Measurements from ENCODE around the gene SORD. TPM values are rescaled to one million over a fixed set of nuclear protein-coding genes. Genes with fewer than 3 reads are reported as not detected.

SORD gene
- total RNA-seq, 1 experiment from 2014 or later = 27.7 TPM

DNA sequence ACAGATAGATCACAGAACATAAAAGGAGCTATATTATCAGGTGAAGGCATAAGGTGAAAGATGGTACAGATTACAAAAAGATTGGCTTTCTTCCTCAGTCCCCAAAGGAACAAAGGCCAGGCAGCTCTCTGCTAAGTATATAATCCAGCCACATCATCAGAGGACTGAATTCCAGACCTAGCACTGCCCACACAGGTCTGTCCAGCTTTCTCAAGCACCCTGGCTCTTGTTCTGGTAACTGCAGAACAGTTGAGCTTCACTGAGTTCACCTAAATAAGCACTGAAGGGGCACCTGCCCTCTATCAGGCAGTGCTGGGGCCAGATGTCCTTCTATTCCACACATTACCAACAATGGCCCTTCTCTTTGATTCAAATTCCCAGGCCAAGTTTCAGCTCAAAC lies 100.4 kb downstream of the SORD start:
- no TSS peak for BruUV-seq (replicated peaks)
- ChIA-PET CTCF (interaction anchor here (0.5 to 6.5 kb wide), 5 partner anchors 22 to 277 kb away, joined by 3 to 93 read pairs (median 7); no protein-coding TSS in a partner anchor), POLR2A (interaction anchor here (1.1 kb wide), 1 partner anchor 156 kb away, joined by 3 read pairs; no protein-coding TSS in a partner anchor)
- TF ChIP-seq, protein P1, sequence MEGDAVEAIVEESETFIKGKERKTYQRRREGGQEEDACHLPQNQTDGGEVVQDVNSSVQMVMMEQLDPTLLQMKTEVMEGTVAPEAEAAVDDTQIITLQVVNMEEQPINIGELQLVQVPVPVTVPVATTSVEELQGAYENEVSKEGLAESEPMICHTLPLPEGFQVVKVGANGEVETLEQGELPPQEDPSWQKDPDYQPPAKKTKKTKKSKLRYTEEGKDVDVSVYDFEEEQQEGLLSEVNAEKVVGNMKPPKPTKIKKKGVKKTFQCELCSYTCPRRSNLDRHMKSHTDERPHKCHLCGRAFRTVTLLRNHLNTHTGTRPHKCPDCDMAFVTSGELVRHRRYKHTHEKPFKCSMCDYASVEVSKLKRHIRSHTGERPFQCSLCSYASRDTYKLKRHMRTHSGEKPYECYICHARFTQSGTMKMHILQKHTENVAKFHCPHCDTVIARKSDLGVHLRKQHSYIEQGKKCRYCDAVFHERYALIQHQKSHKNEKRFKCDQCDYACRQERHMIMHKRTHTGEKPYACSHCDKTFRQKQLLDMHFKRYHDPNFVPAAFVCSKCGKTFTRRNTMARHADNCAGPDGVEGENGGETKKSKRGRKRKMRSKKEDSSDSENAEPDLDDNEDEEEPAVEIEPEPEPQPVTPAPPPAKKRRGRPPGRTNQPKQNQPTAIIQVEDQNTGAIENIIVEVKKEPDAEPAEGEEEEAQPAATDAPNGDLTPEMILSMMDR (IDR thresholded peaks at IDR 0.05; ENCODE audit: unreplicated experiment) = no peak
- Mint-ChIP-seq H3K4me1 (ENCODE audit: insufficient read depth, unreplicated experiment) (peaks cover 7% of the 10 kb centered on the region), H3K9me3 (ENCODE audit: unreplicated experiment) (no peaks in the 10 kb centered on the region), H3K27me3 (ENCODE audit: insufficient read depth, unreplicated experiment) (peaks cover 21% of the 10 kb centered on the region), H3K36me3 (ENCODE audit: insufficient read depth, unreplicated experiment) (no peaks in the 10 kb centered on the region), H3K4me3 (ENCODE audit: unreplicated experiment) (no peak overlapping the region), H3K27ac (ENCODE audit: low read depth, unreplicated experiment) (no peak overlapping the region)
- DNase-seq (ENCODE audit: unreplicated experiment) = no peak
- intact Hi-C loops (cut with micrococcal nuclease) = no loop called here

- Mint-ChIP-seq H3K27ac (ENCODE audit: low read depth, unreplicated experiment) (no peak overlapping the region), H3K9me3 (ENCODE audit: unreplicated experiment) (no peaks in the 10 kb centered on the region), H3K4me3 (ENCODE audit: unreplicated experiment) (no peak overlapping the region), H3K36me3 (ENCODE audit: insufficient read depth, unreplicated experiment) (no peaks in the 10 kb centered on the region), H3K4me1 (ENCODE audit: insufficient read depth, unreplicated experiment) (peaks cover 11% of the 10 kb centered on the region), H3K27me3 (ENCODE audit: insufficient read depth, unreplicated experiment) (peaks cover 21% of the 10 kb centered on the region)
- ChIA-PET CTCF (interaction anchor here (0.5 to 6.5 kb wide), 32 partner anchors 9 to 430 kb away, joined by 3 to 93 read pairs (median 4); partner anchors contain the start of gene DUOXA2), POLR2A (interaction anchor here (0.6 to 1.9 kb wide), 8 partner anchors 9 to 161 kb away, joined by 3 to 8 read pairs (median 3); no protein-coding TSS in a partner anchor)
- BruUV-seq (replicated peaks) = no TSS peak
- TF ChIP-seq, protein P1 (IDR thresholded peaks at IDR 0.05; ENCODE audit: unreplicated experiment) = peak; percentile 70
- intact Hi-C loops (cut with micrococcal nuclease) = loop anchor here (1.0 to 5.0 kb wide), 6 partner anchors 32 to 331 kb away; no protein-coding TSS in a partner anchor
- peak; percentile 63 for DNase-seq (ENCODE audit: unreplicated experiment)
These were observed 103.7 kb downstream of the SORD start for GRCh38 chr15:45126535-45127158.

Other genes starting within 250 kb of the SORD start
- not detected in 2 replicates for gene TERB2, start 66.5 kb upstream of the SORD start, total RNA-seq (2022)
- 0.10 and 0.30 TPM in 2 replicates for gene DUOX2, start 91.0 kb downstream of the SORD start, total RNA-seq (2022)
- not detected in 2 replicates for gene DUOXA2, start 91.1 kb downstream of the SORD start, total RNA-seq (2022)
- 1.3 and 3.0 TPM in 2 replicates for gene DUOXA1, start 106.7 kb downstream of the SORD start, total RNA-seq (2022)
- gene DUOX1, start 106.8 kb downstream of the SORD start, total RNA-seq (2022) = 15.1 and 16.9 TPM in 2 replicates
- gene SHF, start 164.8 kb downstream of the SORD start, total RNA-seq (2022) = 0.34 and 0.44 TPM in 2 replicates
- gene SLC28A2, start 229.0 kb downstream of the SORD start, total RNA-seq (2022) = not detected in 2 replicates

All from MCF 10A (cell line).